GM19395 (cell line): Measurements from ENCODE around the gene RBBP8.

Experiments used
- ATAC-seq: cut with Tn5 transposase; IDR thresholded peaks from one replicate; pipeline ENCODE4 v1.9.1; 2021; ENCODE audit warnings: mild to moderate bottlenecking, moderate library complexity; ENCODE audit not compliant: unreplicated experiment

Gene RBBP8

DNA sequence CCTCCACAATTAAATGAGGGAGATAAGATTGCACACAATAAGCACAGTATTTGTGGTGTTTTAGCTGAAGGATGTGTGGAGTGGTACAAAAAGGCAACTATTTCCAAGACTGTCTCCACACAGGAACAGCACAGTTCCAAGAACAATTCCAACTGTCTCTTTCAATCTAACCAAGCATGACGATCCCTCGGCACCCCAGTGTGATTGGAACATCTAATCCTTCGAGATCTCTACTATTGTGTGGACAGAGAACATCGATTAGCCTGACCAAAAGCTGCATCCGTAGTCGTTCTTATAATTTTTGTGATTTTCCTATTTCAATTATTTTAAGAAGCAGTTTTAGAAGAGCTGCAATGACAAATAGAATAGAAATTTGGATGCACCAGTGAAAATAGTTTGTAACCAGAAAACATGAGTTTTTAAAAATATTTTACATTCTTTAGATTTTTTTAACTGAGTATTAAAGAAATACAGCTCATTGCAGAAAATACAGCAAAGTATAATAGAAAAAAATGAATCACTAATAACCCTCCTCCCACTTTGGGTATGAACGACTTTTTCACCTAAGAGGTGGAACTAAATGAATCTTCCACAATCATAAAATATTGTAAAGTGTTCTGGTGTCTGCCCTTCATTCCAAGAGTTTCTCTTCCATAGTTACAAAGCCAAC, 125.8 kb downstream of the RBBP8 start:
- ATAC-seq: no peak

DNA sequence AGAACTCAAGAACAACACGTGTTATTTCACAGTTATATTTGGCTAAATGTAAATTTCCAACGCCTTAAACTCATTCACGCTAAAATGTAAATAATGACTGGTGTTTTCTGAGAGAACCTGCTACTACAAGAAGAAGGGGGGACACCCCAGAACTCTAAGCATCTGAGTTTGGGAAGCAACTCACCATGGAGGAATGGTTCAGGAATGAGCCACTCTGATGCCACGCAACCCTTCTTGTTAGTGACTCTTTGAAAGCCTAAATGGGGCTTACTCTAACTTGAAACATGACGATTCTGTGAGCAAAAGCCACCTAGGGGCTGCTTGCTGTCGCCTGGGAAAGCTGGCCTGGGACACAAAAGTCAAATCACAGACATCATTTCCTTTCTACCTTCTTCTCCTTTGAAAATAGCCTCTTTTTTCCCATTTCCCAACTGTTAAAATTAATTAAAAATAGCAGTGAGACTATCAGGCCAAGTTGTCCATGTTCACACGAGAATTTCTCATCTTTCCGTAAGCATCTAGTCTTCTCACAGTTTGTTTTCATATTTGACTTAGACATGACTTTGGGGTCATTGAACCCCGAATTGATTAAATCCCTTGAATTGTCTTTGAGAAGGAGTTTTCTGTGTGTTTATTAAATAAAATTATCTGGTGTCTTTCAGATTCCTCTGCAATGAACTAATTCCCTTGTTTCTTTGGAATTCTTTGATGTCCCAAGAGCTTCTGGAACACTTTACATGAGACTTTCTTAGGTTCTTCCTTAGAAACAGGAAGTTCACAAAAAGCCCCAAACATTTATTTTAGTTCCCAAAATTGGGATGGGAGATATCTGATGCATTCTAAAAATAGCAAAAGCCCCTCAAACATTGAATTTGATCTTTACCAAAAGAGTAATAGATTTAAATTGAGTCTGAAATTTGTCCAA, 126.7 kb downstream of the RBBP8 start:
- ATAC-seq: no peak

DNA sequence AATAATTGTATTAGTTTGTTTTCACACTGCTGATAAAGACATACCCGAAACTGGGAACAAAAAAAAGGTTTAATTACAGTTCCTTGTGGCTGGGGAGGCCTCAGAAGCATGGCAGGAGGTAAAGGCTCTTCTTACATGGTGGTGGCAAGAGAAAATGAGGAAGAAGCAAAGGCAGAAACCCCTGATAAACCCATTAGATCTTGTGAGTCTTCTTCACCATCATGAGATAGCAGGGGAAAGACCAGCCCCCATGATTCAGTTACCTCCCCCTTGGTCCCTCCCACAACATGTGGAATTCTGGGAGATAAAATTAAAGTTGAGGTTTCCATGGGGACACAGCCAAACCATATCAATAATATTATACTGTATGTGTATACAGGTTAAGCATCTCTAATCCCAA, 128.9 kb downstream of the RBBP8 start:
- no peak for ATAC-seq

DNA sequence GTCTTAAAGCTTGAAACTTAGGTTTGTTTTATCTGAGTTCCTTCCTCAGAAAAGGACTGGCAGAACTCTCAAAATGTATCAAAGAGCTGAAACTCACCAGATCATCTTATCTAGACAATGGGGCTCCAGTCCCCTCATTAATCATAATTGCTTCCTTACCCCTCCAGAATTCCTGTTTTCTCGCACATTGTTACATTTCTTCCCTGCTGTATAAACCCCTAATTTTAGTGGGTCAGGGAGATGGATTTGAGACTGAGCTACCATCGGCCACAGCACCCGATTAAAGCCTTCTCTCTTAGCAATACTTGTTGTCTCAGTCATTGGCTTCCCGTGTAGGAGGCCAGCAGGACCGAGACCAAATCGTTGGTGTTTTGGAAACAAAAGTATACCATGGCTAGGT, 130.4 kb downstream of the RBBP8 start:
- ATAC-seq: no peak

DNA sequence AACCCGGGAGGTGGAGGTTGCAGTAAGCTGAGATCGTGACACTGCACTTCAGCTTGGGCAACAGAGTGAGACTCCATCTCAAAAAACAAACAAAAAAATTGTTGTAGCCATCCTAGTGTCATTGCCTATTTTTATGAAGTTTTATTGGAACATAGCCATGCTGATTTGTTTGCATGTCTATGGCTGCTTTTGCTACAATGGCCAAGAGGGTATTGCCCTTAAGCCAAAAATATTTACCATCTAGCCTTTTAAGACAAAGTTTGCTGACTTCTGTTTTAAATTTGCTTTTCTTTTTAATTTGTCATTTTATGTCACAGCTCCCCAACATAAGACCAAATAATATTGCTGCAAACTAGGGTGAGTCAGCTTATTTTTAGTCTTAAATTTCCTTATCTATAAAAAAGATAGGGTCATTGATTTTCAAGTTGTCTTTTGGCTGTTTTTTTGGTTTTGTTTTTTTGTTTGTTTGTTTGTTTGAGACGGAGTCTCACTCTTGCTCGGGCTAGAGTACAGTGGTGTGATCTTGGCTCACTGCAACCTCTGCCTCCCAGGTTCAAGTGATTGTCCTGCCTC, 132.2 kb downstream of the RBBP8 start:
- ATAC-seq: no peak

DNA sequence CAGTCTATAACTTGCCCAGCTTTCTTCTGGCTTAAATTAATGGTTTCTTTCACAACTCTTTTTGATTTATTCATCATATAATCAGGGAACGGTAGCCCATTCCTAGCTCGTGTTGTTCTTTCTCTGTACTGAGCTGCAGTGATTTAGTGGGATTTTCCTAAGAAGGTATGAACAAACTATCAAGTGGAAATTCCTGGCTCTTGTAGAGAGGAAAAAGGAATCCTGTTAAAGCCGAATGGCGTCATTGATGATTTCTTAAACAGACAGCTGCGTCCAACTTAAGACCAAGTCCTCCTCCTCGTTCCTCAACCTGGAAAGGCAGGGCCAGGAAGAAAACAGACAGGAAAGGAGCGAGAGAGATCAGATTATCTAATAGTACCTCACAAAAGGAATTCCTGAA, 132.9 kb downstream of the RBBP8 start:
- ATAC-seq: no peak

DNA sequence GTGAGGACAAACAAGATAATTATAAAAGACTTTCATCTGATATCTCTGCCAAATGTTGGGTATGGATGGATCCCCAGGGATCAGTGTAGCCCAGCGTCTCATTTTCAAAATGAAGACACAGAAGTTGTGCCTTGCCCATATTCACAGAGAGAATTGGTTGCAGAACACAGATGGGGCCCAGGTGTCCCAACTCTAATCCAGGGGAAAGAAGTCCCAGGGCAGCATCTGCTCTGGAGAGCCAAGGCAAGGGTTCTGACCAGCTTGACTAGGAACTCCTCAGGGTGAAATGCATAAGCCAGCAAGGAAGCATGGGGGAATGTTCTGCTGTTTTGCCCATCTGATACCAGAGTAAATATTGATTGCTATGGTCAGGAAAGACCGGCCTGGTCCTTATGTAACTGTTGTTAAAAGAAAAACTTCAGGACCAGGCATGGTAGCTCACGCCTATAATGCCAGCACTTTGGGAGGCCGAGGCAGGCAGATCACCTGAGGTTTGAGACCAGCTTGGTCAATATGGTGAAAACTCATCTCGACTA, 133.4 kb downstream of the RBBP8 start:
- no peak for ATAC-seq

DNA sequence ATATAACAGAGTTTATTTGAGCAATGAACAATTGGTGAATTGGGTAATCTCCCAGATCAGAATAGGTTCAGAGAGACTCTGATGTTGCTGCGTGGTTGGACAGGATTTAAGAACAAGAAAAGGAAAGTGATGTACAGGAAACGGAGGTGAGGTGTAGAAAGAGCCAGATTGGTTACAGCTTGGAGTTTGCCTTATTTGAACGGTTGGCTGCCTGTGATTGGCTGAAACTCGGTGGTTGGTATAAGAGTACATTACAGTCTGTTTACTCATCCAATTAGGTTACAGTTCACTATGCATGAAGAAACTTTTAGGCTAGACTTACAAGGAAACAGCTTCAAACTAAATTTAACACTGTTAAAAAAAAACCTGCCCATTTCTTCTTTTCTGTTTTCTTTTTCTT, 134.1 kb downstream of the RBBP8 start:
- no peak for ATAC-seq

DNA sequence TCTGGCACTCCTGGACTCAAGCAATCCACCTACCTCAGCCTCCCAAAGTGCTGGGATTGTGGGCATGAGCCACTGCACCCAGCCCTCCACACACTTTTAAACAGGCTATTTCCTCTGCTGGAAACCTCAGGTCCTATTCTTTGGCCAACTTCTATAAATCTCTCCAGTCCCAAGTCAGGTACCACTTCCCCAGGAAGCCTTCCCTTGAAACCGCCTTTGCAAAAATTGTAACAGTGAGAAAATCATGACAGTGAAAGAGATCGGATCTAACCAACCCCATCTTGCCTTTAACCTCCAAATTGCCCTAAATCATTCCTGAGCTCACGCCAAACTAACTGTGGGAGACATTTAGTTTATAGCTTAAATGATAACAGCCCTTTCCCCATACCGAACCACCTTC, 134.9 kb downstream of the RBBP8 start:
- ATAC-seq: no peak

DNA sequence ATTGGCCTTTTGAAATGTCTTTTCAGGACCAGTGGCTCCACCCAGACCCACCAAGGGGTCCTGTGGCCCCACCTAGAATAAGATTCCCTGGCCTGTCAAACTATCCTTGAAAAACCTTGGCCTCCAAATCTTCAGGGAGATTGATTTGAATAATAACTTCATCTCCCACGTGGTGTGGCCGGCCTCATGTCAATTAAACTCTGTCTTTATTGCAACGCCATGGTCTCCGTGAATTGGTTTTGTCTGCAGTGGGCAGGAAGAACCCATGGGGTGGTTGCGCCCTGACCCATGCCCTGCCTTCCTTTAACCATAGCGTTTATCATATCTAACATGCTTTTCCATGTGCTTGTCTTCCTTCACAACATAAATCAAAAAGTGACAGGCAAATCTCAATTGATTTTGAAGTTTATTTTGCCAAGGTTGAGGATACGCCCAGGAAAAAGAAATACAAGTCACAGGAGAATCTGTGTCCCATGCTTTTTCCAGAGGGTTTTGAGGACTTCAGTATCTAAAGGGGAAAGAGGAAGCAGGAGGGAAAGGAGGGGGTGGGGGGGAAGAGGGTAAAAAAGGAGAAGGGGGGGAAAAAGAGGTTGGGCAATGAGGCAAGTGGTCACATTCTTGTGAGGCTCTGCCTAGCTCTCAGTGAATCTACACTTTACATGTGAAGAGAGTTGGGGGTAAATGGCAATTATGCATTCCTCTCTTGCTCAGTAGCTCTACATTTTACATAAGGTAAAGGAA, 135.6 kb downstream of the RBBP8 start:
- ATAC-seq: no peak

DNA sequence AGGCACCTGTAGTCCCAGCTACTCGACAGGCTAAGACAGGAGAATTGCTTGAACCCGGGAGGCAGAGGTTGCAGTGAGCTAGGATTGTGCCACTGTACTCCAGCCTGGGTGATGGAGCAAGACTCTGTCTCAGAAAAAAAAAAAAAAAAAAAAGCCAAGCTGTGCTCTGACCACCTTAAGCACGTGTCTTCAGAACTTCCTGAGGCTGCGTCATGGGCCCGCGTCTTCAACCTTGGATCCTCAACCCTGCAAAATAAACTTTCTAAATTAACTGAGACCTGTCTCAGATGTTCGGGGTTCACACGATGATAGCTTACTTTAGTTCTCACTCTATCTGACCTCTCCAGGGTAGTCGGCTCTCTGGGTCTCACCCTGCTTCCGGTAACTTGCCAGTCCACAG, 136.4 kb downstream of the RBBP8 start:
- ATAC-seq: no peak

DNA sequence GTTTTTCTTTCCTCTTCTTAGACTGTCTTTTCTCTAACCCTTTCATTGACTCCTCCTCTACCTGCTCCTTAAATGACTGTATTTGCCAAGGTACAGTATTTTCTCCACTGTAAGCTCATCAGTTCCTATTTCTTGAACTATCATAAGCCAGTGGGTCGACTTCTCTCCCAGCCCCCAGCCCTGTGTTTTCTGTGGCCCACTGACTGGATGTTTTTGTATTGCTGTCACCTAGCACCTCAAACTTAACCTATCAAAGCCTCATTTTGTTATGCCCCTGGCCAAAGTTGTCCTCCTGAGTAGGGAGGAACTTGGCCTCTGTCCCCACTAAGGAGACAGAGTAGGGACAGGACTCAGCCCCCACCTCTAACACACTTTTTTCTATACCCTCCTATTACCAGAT, 136.8 kb downstream of the RBBP8 start:
- no peak for ATAC-seq

DNA sequence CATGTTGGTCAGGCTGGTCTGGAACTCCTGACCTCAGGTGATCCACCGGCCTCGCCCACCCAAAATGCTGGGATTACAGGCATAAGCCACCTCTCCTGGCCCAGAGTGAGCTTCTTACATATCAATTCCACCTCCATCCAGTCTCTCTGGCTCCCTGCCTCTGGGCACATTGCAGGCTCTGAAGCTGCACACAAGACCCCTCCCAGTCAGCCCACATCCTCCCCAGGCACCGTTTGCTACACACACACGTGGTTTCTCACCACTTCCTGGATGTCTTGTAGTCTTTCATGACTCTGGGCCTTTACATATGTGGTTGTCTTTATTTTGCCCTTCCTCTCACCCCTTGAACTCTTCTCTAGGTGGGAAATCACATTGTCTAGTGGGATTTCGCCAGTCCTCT, 138.2 kb downstream of the RBBP8 start:
- ATAC-seq: peak; percentile 98

DNA sequence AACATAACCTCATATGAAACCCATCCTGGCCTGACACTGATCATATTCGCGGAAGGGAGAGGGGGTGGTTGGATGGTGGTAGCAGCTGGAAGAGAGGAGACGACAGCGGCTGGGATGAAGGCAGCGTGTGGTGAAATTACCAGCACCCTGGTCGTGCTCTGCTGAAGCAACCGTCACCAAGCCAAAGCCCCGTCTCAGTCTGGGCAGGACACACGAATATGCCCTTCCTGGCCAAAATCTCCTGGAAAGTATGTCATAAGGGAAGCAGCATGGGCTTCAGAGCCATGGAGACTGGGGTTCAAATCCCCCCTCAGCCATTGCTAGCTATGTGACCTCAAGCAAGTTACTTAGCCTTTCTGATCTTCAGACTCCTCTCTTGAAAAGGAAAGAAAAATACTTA, 139.0 kb downstream of the RBBP8 start:
- no peak for ATAC-seq

DNA sequence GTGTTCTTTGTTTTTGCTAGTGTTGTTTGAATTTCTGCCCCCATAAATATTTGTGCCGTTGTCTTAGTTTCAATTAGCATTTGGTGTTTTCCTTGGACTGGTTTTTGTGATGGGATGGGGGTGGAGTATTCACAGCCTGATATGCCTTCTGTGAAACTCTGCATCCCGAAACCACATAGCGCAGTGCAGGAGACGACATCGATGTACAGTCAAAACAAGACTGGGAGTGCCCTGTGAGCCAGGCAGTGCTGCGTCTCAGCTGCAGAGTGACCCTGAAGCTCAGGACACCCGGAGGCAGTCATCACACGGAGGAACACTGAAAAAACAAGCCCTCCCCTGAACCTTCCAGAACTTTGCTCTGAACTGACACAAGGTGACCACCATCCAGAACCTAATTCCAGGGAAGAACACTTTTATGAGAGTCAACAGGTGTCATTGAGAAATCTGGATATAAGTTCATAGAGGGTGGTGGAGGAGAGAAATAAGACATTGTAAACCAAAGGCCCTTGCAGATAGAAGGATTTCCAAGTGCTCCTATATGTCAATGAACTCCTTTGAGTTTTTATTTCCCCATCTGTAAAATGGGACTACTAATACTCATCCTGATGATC, 141.0 kb downstream of the RBBP8 start:
- no peak for ATAC-seq
